Activated CD4-positive, alpha-beta T cell treated with anti-CD3 and anti-CD28 coated beads, Interleukin-2, amount 50 U/mL, for 4 hours (primary cell): ENCODE measurements around the gene NFYA.
A peak's percentile ranks its signal among the peaks of the same experiment; 100 is the strongest.

Source experiments
- DNase-seq, 2 experiments: peaks; one replicate each; pipeline ENCODE4 v3.0.0-alpha.2; 2020

NFYA gene

DNA sequence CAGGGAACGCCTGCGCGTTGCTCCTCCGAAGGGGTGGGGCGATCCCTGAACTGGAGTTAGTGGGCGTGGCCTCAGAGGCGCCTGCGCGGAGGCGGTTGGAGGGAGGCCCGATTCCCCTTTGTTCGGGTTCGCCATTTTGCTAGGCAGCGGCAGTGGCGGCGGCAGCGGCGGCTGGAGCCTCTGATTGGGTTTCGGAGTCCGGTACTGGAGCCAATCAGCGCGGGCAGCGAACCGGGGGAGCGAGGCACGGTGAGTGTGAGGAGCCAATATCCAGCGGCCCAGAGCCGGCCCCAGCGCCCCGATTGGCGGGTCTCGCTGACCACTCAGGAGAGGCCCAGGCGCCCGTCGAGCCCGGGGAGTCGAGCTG is at the start of gene NFYA:
TSS of gene NFYA (plus strand) at position 139 of the 367 bp plus-strand sequence. CDS start 6,116 bp downstream, outside the sequence.
- peak in 1 of 2 experiments; percentile 100 for DNase-seq

DNA sequence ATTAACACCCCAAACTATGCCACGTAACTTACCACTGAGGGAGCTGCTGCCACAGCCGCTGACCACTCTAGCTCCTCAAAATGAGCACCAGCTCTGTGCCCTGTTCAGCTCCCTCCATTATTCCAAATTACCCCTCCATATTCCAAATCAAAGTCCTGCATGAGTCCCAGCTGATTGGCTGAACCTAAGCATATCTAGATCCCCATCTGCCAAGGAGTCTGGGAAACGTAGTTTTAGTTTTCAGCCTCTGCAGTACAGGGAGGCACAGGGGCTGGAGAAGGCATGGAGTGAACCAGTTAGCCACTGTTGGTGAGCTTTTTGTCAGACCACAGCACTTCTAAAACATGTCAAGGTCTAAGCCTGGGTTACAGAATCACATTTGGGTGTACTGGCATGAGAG is 49.7 kb upstream of the NFYA start:
- DNase-seq = no peak

DNA sequence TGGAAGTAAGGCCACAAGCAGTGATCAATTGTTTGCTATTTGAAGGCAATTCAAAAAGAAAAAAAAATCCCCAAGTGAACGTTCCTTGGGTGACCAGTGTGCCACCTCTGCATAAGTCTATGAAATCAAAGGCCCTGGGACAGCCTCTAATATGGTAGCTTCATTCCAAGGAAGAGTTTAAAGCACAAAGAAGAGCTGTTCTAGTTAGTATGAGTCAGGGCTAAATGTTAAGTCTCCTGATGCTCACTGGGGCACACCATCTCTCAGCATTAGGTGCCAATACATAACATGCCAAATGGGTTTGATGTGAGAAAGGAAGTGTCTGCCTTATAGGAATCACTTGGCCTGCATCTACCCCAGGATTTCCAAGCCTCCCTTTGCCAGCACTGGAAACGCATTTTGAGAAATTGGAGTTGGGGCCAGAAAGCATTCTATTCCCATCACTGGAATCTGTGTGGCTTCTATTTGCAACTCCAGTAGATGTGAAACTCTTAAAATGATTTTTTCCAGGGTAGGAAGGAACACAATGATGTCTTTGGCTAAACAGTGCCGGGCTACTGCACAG is 46.7 kb upstream of the NFYA start:
- no peak for DNase-seq

DNA sequence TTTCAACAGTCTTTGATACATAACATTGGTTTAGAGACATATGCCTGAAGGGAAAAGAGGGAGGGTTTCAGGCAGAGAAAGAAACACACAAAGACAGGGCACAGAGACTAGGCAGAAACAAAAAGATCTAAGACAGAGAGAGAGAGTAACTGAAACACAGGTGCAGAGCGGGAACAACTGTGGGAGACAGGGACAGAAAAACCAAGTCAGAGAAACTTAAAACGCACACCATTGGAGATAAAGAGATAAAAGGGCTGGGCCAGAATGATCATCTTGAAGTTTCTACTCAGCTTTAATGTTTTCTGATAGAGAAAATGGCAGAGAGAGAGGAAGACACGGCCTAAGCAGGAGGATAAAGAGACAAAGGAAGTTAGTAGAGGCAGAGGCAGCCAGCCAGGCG is 45.5 kb upstream of the NFYA start:
- no peak for DNase-seq

DNA sequence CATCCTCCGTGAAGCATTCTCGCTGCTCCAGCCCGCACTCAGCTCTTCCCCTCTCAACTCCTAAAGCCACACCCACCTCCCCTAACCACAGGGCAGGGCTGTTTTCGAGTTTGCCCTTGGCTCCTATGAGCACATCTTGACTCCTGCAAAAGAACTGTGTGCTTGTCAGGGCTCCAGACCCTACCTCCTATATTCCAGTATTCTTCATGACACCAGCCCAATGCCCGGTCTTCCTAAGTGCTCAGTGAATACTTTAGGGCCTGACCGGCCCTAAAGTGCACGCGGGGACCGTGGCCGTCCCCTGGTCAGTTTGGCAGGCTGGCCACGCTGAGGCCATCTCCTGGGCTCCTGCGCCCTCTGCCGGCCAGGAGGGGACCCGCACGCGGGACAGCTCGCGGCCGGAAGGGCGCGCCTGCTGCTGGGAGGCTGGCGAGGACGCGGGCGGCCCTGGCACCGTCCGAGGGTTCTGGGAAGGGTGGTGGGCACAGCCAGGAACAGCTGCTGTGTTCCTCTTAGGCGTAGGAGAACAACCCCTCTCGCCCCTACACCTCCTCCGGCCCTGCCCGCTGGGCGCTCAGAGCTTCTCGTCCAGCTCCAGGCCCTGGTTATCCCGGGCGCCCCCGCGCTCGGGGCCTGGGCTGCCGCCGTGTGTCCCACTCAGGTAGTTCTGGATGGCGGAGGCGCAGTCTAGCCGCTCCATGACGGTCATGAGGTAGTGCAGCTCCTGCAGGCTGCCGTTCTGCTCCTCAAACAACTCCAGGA is 44.8 kb upstream of the NFYA start:
- peak; percentile 49 to 59 for DNase-seq

DNA sequence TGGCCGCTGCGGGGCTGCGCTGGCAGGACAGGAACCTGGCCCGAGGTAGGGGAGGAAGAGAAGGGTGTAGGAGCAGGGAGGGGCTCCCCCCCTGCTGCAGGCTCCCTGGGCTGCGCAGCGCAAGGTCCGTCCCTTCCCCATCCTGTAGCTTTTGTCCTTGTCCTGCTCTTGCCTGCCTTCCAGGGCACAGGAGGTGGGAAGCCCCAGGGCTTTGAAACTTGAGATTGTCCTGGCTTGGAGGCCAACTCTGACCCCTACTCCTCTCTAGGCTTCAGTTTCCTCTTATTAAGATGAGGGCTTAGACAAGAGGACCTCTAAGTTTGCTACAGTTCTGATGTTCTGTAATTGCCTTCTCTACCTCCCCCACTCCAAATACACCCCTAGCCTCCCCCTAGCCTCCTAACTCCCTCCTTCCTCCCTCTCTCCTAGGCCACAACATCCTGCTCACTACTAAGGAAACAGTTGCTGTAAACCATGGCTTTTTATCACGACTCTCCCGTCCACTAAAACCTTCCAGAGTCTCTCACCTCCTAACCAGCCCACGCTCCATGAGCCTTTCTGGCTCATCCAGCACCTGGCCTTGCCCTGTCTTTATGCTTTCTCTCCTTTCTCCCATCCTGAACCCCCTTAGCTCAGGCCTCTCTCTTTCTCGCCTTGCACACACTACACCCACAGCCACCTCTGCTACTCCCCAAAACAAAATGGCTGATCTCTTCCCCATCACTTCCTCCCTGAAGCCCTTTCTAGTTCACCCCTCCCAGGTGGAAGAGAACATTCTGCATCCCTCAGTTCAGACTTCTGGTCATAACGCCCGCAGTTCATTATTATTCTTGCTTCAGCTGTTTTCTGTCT is 44.0 kb upstream of the NFYA start:
- DNase-seq = no peak

DNA sequence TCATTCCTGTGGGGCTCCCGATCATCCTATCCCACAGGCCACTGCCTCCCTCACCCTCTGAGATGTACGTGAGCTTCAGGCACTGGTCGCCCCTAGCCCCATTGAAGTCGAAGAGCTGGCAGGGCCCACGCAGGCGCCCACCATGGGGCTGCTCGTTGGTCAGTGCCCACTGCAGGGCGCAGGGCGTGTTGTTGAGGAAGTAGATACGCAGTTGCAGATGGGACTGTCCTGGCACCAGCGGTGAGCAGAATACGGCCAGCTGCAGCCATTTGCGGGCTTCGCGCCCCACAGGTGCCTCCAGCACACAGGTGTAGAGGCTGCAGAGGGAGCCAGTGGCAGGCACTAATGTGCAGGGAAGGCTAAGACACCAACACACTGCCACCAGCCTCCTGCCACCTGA is 39.9 kb upstream of the NFYA start:
- DNase-seq = no peak

DNA sequence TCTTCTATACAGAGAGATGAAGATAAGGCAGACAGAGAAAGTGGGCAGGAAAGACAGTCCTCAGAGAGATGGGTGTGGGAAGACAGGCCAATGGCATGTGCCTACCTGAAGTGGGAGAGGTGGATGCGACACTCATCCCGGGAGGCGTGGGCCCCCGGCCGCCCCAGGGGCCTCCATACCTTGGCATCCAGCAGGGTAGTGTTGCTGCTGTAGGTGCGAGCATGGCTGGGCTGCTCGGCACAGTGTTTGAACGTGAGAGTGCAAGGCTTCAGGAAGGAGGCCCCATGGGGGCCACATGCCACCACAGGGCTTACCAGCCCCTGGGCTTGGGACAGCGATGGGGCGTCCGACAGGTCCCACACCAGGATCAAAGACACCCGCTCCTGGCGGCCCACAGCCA is 39.0 kb upstream of the NFYA start:
- DNase-seq = no peak

DNA sequence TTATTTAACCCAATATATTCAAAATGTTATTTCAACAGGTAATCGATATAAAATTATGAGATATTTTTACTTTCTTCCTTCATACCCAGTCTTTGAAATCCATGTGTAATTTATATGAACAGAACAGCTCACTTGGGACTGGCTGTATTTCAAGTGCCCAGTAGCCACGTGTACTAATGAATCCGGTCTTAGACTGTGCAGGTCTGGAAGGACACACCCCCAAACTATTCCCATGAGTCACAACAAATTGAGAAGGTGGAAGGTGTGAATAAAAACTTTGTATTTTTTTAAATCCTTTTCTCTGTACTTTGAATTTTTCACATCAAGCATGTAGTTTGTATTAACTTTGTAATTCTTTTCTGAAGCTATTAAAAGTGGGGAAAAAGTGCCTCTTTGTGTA is 36.6 kb upstream of the NFYA start:
- no peak for DNase-seq

DNA sequence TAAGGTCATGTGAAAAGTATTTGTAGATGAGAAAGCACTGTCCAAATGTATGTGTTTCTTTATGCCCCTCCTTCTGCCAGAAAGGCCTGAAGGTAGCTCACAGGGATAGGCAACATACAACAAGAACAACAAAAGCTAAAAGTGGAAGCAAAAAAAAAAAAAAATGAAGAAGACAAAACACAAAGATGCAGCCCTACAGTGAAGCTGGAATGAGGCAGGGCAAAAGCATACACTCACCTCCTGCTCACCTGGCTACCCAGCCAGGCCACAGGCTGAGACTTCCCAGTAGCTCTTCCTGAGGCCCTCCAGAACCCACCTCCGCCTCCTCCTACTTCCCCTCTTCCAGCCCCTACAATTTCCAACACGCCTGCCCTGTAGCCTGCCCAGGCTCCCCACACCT is 36.2 kb upstream of the NFYA start:
- DNase-seq = no peak

DNA sequence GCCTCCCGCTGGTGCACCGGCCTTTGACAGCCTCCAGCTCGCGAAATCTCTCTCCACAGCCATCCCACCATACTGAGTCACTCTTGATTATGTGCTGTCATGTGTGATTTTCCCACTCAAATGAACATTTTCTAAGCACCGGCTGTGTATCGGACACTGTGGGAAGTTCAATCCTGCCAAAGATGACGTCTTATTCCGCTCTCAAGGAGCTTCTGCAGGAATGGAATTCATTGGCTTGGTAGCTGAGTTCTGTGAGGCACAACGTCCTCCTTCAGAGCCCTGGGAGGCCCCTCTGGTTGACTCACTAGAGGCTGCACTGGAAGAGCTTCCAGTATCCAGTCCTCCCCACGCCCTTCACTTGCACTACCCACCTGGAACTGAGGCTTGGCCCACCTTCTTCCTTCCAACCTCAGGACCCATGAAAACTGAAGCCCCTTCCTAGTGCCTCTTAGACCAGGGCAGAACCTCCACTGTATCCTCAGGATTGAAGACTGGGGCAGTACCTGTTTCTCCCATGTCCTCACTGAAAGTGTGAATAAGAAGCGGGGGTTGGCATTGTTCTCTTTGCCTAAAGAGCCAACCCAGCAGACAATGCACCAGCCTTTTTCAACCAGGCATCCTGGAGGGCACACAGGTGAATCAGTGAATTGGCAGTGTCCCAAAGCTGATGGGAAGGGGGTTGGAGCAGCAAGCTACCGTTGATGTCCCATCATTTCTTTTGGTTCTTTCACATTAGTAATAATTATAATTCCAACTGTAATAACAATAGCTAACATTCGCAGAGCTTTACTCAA is 35.5 kb upstream of the NFYA start:
- DNase-seq = no peak

DNA sequence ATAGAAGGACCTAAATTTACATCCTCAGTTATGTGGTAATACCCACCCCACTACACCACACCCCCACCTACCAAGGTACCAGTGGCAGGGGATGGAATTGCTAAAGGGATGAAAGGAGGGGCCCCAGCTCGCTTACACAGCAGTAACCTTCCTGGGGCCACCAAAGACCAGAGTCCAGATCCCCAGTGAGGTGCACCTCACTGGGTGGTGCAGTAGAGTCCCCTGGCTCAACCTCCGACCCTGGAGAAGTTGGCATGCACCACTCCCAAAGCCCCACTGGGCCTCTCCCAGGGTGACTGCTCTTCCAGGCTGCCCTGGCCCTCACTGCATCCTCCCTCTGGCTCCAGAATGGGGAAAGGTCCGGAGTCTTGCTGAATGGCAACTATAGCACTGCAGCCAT is 34.6 kb upstream of the NFYA start:
- DNase-seq = no peak

DNA sequence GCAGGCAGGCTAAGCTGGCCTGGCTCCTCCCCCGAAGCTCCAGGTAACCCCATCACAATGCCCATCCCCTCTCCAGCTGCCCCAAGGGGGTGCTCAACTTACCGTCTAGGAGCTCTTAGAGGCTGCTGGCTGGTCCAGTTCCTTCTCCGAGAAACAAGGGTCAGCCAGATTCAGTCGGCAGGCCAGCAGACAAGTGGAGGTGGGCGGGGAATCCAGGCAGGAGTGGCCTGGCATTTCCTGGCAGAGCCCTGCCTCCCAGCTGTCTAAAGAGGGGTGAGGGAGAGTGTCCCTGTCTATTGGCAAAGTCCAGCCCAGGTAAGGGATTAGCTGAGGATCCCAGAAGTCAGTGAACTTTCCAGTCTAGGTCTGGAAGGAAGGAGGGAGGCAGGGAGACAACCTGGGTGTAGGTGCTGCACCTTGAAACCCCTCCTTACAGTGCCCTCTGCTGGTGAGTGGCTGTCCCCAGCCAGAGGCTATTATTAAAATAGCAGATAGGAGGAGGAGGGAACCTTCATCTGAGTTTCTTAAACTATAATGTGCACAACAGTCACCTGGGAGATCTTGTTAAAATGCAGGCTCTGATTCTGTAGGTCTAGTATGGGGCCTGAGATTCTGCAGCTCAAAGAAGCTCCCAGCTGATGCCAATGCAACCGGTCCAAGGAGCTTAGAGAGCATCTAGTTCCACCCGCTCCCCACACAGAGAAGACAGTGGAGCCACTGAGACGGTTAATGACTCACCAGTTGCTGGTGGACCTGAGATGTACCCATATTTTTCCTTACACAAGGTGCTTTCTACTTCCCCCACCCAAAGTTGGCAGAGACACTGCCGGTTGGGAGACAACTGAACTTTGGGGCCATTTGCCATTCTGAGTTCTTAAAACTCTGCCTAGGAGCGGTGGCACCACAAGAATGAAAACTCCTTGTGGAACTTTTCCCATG is 33.4 kb upstream of the NFYA start, which contains the start of gene UNC5CL:
TSS of gene UNC5CL (minus strand) at position 162 of the 939 bp plus-strand sequence. CDS start 4,147 bp downstream, outside the sequence.
- DNase-seq = peak; percentile 41 to 50

DNA sequence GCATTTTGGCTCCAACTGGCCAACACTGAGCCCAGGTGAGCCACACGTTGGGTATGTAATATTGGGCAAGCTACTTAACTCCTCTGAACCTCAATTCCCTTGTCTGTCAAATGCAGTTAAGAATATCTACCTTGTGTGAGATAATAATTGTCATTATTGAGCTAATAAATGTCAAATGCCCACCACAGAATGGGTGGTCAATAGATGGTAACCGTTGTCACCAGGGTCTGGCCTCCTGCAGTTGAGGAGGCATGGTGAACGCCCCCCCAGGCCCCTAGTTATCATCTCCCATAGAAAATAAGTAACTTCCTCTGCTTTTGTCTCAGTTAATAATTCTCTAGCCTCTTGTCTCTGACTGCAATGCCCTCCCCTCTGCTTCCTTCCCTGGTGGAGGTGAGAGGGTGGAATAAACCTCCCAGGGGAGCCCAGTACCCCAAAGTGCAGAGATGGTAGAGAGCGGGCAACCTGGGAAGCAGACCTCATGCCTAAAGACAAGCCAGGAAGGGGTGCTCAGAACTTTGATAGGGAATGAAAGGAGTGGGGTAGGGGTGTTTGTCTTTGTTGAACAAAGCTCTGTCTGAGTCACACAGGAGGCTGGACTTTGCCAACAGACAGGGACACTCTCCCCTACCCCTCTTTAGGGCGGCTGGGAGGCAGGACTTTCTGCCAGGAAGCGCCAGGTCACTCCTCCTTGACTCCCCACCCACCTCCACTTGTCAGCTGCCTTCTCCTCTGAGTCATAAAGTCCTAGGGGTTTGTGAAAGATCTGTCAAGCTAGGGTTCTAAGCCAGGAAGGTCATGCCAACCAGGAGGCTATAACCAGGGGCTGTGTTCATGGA is 32.5 kb upstream of the NFYA start:
- no peak for DNase-seq

DNA sequence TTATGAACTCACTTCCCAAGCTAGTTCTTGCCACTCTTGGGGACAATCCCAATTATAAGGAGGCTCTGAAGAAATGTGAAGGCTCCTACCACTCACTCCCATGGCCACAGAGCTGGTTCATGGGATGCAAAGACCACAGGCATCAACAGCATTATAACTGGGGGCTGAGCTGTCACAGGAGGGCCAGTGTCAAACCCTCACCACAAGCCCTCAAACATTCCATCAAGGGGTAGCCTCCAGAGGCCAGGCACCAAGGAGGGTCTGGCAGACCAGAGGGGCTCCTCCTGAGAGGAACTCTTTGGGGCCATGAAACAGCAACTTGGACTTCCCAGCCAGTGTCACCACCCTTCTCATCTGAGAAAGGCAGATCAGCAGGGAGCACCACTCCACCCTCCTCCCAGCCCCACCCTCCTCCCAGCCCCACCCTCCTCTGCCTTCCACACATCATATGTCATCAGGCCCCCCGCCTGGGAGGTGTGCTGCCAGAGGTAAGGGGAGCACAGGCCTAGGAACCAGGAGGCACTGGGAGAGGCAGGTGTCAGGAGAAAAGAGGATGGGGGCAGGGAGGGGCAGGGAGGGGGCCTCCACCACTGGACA is 31.7 kb upstream of the NFYA start:
- no peak for DNase-seq

DNA sequence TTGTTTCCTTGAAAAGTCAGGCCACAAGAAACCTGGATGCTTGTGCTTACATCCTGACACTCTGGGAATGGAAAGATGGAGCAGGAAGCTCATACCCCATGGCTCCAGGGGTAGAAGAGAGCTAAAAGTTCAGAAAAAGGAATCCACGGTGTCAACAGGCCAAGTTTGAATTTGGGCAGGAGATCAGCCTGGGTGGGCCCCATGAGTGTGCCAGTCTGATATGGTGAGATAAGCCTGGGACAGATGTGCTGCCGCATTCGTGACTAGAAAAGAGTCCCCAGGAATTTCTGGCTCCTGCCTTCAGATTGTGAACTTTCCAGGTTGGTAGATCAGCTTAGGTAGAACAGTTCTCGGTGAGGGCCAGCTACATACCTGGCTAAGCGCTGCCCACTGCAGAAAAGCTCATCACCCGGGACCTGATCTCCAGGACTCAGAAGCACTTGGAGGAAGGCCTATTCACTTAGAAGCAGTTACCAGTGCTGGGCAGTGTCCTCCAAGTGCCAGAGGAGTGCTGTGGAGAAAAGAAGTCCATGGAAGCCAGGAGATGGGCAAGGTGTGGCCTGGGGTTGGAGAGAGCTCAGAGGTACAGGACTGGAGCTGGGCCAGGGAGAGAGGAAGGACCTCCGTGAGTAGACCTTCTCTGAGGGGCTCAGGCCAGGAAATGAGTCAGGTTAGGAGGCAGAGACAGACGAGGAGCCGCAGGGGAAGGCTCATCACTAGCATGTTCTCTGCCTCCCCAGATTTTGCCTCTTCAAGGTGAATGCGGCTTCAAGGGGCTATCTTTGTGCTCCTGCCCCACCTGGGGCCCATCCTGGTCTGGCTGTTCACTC is 30.3 kb upstream of the NFYA start, which contains the start of gene TSPO2:
TSS of gene TSPO2 (plus strand) at position 242 of the 830 bp plus-strand sequence. CDS start at position 761, 519 bp downstream.
- DNase-seq = no peak

DNA sequence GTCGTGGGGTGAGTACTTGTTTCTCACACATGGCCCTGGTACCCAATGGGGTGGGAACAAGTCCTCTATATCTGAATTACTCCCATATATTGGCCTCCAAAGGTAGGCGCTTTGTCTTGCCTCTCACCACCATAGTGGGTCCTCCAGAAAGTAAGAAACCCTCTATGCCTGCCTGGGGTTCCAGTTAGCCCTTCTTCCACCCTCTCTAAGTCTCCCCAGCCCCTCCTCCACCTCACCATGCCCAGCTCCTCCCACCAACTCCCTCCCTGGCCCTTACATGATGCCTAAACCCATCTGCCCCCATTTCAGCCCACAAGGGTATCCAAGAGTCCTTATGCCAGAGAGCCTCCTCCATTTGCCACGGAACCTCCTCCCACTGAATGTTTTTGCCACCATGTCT is 29.6 kb upstream of the NFYA start:
- no peak for DNase-seq

DNA sequence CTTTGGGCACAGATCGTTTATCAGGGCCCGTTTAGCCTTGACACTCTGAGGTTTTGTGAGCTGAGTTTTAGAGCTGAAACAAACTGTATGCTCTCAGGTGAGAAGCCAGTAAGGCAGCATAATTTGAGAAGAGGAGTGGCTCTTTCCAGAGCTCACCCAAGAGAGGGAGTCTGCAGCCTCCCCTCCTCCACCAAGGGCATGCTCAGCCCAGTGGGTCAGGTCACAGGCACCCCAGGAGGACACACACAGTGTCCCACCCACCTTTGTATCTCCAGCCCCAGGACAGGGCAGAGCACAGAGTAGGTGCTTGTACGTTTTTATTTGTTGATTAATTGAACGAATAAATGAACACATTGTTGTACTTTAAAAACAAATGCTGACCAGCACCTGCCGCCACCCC is 27.1 kb upstream of the NFYA start:
- no peak for DNase-seq

DNA sequence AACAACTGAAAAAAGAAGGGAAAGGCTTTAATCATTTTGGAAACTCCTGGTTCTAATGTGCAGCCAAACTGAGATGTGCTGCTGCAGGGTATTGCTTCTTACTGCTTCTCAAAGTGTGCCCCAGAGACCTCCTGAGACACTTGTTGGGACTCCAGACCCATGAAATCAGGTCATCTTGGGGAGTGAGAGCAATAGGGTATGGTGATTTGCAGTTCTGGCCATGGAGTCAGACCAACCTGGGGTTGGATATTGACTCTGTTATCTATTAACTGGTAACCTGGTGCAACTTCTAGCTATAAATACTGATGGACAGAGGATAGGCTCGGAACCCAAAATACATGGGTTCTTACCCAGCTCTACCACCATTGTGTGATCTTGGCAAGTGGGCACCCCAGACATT is 26.7 kb upstream of the NFYA start:
- no peak for DNase-seq
